GM04504 (cell line): Measurements from ENCODE around the gene HOXA6.

Experiments used
- DNase-seq: peaks from one replicate; pipeline ENCODE4 v3.0.0-alpha.2; 2012; ENCODE audit warnings: low read depth

HOXA6 gene

GRCh38 chr7:27122077-27122910 is 25.3 kb downstream of the HOXA6 start:
- DNase-seq = no peak

- DNase-seq = no peak
Measured at GRCh38 chr7:27121684-27122076, 25.9 kb downstream of the HOXA6 start.

GRCh38 chr7:27119412-27119911 is 28.1 kb downstream of the HOXA6 start:
- no peak for DNase-seq

GRCh38 chr7:27118580-27118979 is 29.0 kb downstream of the HOXA6 start:
- DNase-seq = no peak

GRCh38 chr7:27117887-27118491 is 29.6 kb downstream of the HOXA6 start:
- DNase-seq = no peak

GRCh38 chr7:27116962-27117886 is 30.4 kb downstream of the HOXA6 start:
- no peak for DNase-seq

GRCh38 chr7:27116031-27116961 is 31.3 kb downstream of the HOXA6 start:
- DNase-seq = no peak

- DNase-seq = no peak
Measured at GRCh38 chr7:27115221-27116026, 32.1 kb downstream of the HOXA6 start.

- DNase-seq = no peak
Measured at GRCh38 chr7:27114881-27115220, 32.7 kb downstream of the HOXA6 start.

GRCh38 chr7:27113991-27114769 is 33.4 kb downstream of the HOXA6 start:
- DNase-seq = no peak

- no peak for DNase-seq
Measured at GRCh38 chr7:27112955-27113949, 34.3 kb downstream of the HOXA6 start.

- DNase-seq = no peak
Measured at GRCh38 chr7:27112361-27112760, 35.2 kb downstream of the HOXA6 start.

GRCh38 chr7:27111751-27112277 is 35.8 kb downstream of the HOXA6 start:
- DNase-seq = no peak

- DNase-seq = peak; percentile 38
Measured at GRCh38 chr7:27111042-27111750, 36.4 kb downstream of the HOXA6 start.

- DNase-seq = peak; percentile 58
Measured at GRCh38 chr7:27110186-27111031, 37.2 kb downstream of the HOXA6 start.

- DNase-seq = no peak
Measured at GRCh38 chr7:27109466-27110185, 37.9 kb downstream of the HOXA6 start.
